HG03558 (cell line): Measurements from ENCODE around the gene HS6ST2.

Source experiments
- ATAC-seq: cut with Tn5 transposase; IDR thresholded peaks from one replicate; pipeline ENCODE4 v1.9.1; 2021; ENCODE audit warnings: moderate number of reproducible peaks; ENCODE audit not compliant: unreplicated experiment; ENCODE audit errors: extremely low read depth

Gene HS6ST2

DNA sequence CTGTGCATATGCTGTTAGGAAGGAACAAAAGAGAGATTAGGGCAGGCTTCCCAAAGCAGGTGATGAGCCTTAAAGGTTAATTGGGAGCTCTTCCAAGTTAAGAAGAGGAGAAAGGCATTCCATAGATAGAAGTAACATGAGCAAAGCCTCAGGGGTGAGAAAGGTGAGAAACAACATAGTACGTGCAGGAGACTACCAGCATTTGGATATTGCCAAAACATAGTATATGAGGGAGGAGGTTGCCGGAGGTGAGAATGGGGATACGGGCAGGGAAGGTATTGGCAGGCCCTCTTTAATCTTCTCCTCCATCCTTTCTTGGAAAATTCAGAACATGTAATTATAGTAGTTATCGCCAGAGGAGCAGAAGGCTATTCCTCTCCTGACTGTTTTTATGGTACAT is 373.5 kb downstream of the HS6ST2 start:
- no peak for ATAC-seq

DNA sequence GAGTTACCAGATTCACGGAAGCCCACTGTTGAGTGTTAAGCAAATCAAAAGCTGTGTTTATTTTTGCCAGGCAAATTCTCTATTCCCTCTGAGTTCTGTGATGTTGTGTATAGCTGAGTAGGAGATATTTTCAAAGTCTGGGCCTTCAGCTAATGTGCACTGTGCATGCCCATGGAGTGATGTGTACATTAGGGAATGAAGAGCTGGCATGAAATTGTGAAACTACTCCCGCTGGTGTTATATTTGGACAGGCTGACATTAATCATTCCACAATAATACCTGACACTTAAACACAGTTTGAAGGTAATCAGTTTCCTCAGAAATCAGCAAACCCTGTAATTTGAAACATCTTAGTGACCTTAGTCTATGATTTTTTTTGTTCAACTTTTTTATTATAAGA is 381.5 kb downstream of the HS6ST2 start:
- no peak for ATAC-seq
